Common myeloid progenitor, CD34-positive (primary cell): Measurements from ENCODE around the gene HOXB13.

Experiments used
- CTCF ChIA-PET: fragments of 350-600 bp; sonication (Branson Sonifier 250); formaldehyde crosslinking; loops from one replicate; lab custom pipeline; 2021; ENCODE audit warnings: antibody characterized with exemption; lab: Charles Lee
- POLR2A ChIA-PET: fragments of 350-600 bp; sonication (Branson Sonifier 250); formaldehyde crosslinking; loops from one replicate; lab custom pipeline; 2021; ENCODE audit warnings: antibody characterized with exemption; lab: Charles Lee
- DNase-seq, 3 donors: peaks; one replicate each; pipeline versions ENCODE4 v3.0.0 to v3.0.0-alpha.2; 2013
- H3K27ac ChIP-seq, 2 experiments: 1 replicate in 1 of 2; 2 replicates in 1 of 2; pipeline ENCODE4 v1.7.0; 2013; ENCODE audit warnings: inconsistent platforms in 2 of 2, low read length in 2 of 2, mild to moderate bottlenecking in 2 of 2, low read depth in 1 of 2, moderate library complexity in 1 of 2; ENCODE audit not compliant: severe bottlenecking in 2 of 2, insufficient read depth in 1 of 2, poor library complexity in 1 of 2
- H3K27me3 ChIP-seq, 5 experiments: replicated peaks in 2 of 5; 1 replicate in 3 of 5; 2 replicates in 2 of 5; pipeline versions ENCODE4 v1.6.1 to v1.7.0; 2013; ENCODE audit warnings: low read length in 4 of 5, mild to moderate bottlenecking in 2 of 5, moderate library complexity in 2 of 5, inconsistent platforms in 1 of 5; ENCODE audit not compliant: insufficient read depth in 5 of 5, control insufficient read depth in 4 of 5
- H3K36me3 ChIP-seq, 4 experiments: 1 replicate in 2 of 4; 2 replicates in 2 of 4; pipeline versions ENCODE4 v1.6.1 to v1.7.0; 2013; ENCODE audit warnings: low read length in 3 of 4, control low read depth in 1 of 4, mild to moderate bottlenecking in 1 of 4; ENCODE audit not compliant: control insufficient read depth in 4 of 4, insufficient read depth in 4 of 4
- H3K4me1 ChIP-seq, 4 experiments: 1 replicate in 3 of 4; 2 replicates in 1 of 4; pipeline versions ENCODE4 v1.6.1 to v1.7.1; 2013; ENCODE audit warnings: low read length in 3 of 4, mild to moderate bottlenecking in 3 of 4, control low read depth in 1 of 4, inconsistent platforms in 1 of 4, moderate library complexity in 1 of 4; ENCODE audit not compliant: control insufficient read depth in 4 of 4, insufficient read depth in 4 of 4; ENCODE audit errors: control extremely low read depth in 1 of 4
- H3K4me3 ChIP-seq, 7 experiments: 1 replicate in 4 of 7; 2 replicates in 3 of 7; pipeline versions ENCODE4 v1.5.1 to v1.7.0; 2013; ENCODE audit warnings: mild to moderate bottlenecking in 7 of 7, low read length in 6 of 7, moderate library complexity in 6 of 7, inconsistent platforms in 2 of 7, low read depth in 2 of 7, control low read depth in 1 of 7; ENCODE audit not compliant: insufficient read depth in 4 of 7, control insufficient read depth in 1 of 7; ENCODE audit errors: extremely low read depth in 1 of 7
- H3K9me3 ChIP-seq, 5 experiments: 1 replicate in 4 of 5; 2 replicates in 1 of 5; pipeline versions ENCODE4 v1.6.1 to v1.7.1; 2013; ENCODE audit warnings: low read length in 4 of 5, mild to moderate bottlenecking in 2 of 5, inconsistent platforms in 1 of 5, low read depth in 1 of 5, moderate library complexity in 1 of 5; ENCODE audit not compliant: control insufficient read depth in 4 of 5, insufficient read depth in 2 of 5; ENCODE audit errors: control extremely low read depth in 1 of 5
- WGBS: methylation state at CpG from one replicate; pipeline ENCODE4 v1.1.5; 2013; ENCODE audit not compliant: insufficient coverage; 5-methylcytosine and 5-hydroxymethylcytosine counted together

Gene HOXB13

DNA sequence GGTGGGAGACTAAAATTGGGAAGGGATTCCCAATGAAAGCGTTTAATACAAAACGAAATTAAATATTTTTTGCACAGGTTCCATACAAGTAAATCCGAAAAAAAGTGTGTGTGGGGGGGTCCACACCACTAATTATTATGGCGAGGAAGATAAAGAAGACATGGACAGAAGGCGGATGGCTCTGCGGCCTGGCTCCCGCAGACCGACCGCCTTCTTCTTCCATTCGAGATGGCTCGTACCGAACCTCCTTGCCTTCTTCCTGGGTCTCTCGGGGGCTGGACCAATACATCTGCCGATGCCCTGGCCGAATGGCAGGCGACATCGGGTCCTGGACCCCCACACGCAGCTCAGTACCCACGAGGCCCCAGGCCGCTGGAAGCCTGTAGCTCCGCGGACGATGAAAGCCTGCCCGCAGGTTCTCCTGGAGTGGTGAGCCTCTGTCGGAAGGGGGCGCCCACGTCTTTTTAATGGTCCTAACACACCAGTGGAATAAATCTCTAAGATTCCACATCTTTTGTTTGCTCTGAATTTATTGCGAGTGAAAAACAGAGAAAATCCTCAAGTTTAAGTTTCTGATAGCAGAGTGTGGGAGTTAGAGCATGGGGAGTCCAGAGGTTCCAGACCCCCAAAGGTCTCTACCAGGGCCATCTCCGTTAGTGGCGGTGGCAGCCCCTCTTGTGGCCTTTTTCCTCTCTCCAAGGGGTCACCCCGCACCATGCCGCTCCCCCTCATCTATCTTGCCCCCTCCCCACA, 4.1 kb downstream of the HOXB13 start:
- Histone ChIP-seq H3K4me1 (peaks cover 0 to 22% (median 8%) of the 10 kb centered on the region in 4 experiments), H3K36me3 (no peaks in the 10 kb centered on the region), H3K27ac (no peak overlapping the region), H3K9me3 (peaks cover 0 to 3% (median 0%) of the 10 kb centered on the region in 5 experiments), H3K27me3 (peaks cover 18 to 100% (median 79%) of the 10 kb centered on the region in 5 experiments), H3K4me3 (no peak overlapping the region)
- ChIA-PET CTCF (interaction anchor here (0.9 to 11.1 kb wide), 35 partner anchors 8 to 282 kb away, joined by 3 to 130 read pairs (median 5); no protein-coding TSS in a partner anchor), POLR2A (interaction anchor here (0.6 kb wide), 1 partner anchor 166 kb away, joined by 3 read pairs; no protein-coding TSS in a partner anchor)
- 4% methylated on average over 28 of the region's 32 CpGs for WGBS
- DNase-seq: peak; percentile 80 to 89 (median 86)

- DNase-seq: peak in 1 of 3 donors; percentile 37
- 6% methylated on average over 26 of the region's 42 CpGs for WGBS
- Histone ChIP-seq H3K27me3 (peaks cover 16 to 100% (median 77%) of the 10 kb centered on the region in 5 experiments), H3K27ac (no peak overlapping the region), H3K9me3 (peaks cover 0 to 3% (median 0%) of the 10 kb centered on the region in 5 experiments), H3K36me3 (no peaks in the 10 kb centered on the region), H3K4me3 (no peak overlapping the region), H3K4me1 (peaks cover 0 to 22% (median 7%) of the 10 kb centered on the region in 4 experiments)
- ChIA-PET CTCF (interaction anchor here (0.9 to 11.1 kb wide), 30 partner anchors 10 to 283 kb away, joined by 3 to 130 read pairs (median 5); no protein-coding TSS in a partner anchor), POLR2A (no interaction called here)
Observed at GRCh38 chr17:48723423-48724250, 4.9 kb downstream of the HOXB13 start.

GRCh38 chr17:48722915-48723422, 5.6 kb downstream of the HOXB13 start, which contains the start of gene PRAC2:
PRAC2 (plus strand) TSS chr17:48723185; CDS start chr17:48724411, 1,226 bp downstream.
- WGBS: 20% methylated on average over 3 of the region's 21 CpGs
- Histone ChIP-seq H3K27me3 (peaks cover 16 to 100% (median 75%) of the 10 kb centered on the region in 5 experiments), H3K36me3 (no peaks in the 10 kb centered on the region), H3K27ac (no peak within 1 kb of the TSS), H3K4me3 (no peak within 1 kb of the TSS), H3K4me1 (peaks cover 0 to 17% (median 4%) of the 10 kb centered on the region in 4 experiments), H3K9me3 (peaks cover 0 to 3% (median 0%) of the 10 kb centered on the region in 5 experiments)
- DNase-seq: no peak
- ChIA-PET CTCF (interaction anchor here (1.1 to 11.1 kb wide), 19 partner anchors 9 to 161 kb away, joined by 3 to 130 read pairs (median 8); no protein-coding TSS in a partner anchor), POLR2A (interaction anchor here (0.5 kb wide), 1 partner anchor 160 kb away, joined by 4 read pairs; no protein-coding TSS in a partner anchor)

DNA sequence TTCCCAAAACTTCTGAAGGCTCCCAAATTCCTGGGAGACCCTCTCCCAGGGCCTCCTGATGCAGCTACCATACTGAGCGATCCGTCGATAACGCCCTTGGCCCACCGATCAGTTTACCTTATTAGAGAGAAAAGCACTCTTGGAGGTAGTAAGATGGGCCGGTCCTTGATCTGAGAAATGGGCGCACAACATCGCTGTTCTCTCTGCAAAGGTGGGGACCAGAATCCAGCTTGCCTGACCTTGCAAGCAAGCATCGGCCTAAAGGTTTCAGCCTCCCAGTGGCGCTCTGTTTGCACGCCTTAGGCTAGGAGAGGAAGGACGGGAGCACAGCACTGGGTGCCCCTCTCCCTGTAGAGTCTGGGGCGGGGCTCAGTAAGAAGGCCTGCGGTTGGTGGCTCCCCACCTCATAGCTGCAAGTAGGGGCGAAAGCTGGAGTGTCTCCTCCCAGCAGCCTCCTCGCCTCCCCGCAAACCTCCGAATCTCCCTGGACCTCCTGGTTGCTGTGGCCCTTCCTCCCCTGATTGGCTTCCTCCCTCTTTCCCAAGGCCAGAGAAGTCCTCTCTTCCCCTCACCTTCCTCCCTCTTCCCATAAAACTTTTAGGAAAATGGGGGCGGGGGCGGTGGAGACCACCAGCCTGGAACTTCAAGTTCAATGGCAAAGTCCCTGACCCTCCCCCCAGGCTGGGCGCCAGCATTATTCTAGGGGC, 6.2 kb downstream of the HOXB13 start, which contains the start of gene PRAC1:
TSS of gene PRAC1 (minus strand) at position 318 of the 707 bp plus-strand sequence. CDS start at position 192, 126 bp downstream.
- POLR2A ChIA-PET: interaction anchor here (0.5 kb wide), 1 partner anchor 161 kb away, joined by 4 read pairs; no protein-coding TSS in a partner anchor

GRCh38 chr17:48721009-48721402, 7.5 kb downstream of the HOXB13 start:
- peaks cover 0 to 3% (median 0%) of the 10 kb centered on the region in 5 experiments for H3K9me3 ChIP-seq
- POLR2A ChIA-PET: no interaction called here

More for the DNA sequence above, 6.2 kb downstream of the HOXB13 start, which contains the start of gene PRAC1:
- Histone ChIP-seq H3K27ac (no peak within 1 kb of the TSS), H3K4me3 (no peak within 1 kb of the TSS), H3K27me3 (peaks cover 18 to 100% (median 73%) of the 10 kb centered on the region in 5 experiments), H3K36me3 (no peaks in the 10 kb centered on the region), H3K4me1 (peaks cover 0 to 17% (median 4%) of the 10 kb centered on the region in 4 experiments), H3K9me3 (peaks cover 0 to 3% (median 0%) of the 10 kb centered on the region in 5 experiments)
- WGBS: 11% methylated on average over 16 of the region's 21 CpGs
- DNase-seq: no peak
- CTCF ChIA-PET: interaction anchor here (0.6 to 11.1 kb wide), 11 partner anchors 11 to 157 kb away, joined by 3 to 130 read pairs (median 5); no protein-coding TSS in a partner anchor

More at GRCh38 chr17:48721009-48721402, 7.5 kb downstream of the HOXB13 start:
- no peak overlapping the region for H3K27ac ChIP-seq
- CTCF ChIA-PET: interaction anchor here (1.0 to 11.1 kb wide), 6 partner anchors 7 to 158 kb away, joined by 3 to 92 read pairs (median 6); partner anchors contain the start of gene HOXB13
- no peak for DNase-seq
- no peaks in the 10 kb centered on the region for H3K36me3 ChIP-seq
- H3K4me3 ChIP-seq: no peak overlapping the region
- H3K27me3 ChIP-seq: peaks cover 14 to 100% (median 65%) of the 10 kb centered on the region in 5 experiments
- peaks cover 0 to 17% (median 4%) of the 10 kb centered on the region in 4 experiments for H3K4me1 ChIP-seq
- whole genome bisulfite sequencing: no CpG with 5 or more reads among the region's 1 CpG
